SH-SY5Y (cell line): ENCODE data around the gene SLC2A4.

Source experiments
- GATA2 ChIP-seq: IDR thresholded peaks from 2 replicates; pipeline ENCODE4 v1.6.1; 2011; ENCODE audit warnings: mild to moderate bottlenecking, low read depth, low read length
- GATA3 ChIP-seq: IDR thresholded peaks from 2 replicates; pipeline ENCODE4 v1.6.1; 2011; ENCODE audit warnings: low read depth, mild to moderate bottlenecking, low read length, moderate library complexity

- TF ChIP-seq GATA2: no peak
- TF ChIP-seq GATA3: no peak
Observed at GRCh38 chr17:7311110-7311705, 29.7 kb downstream of the SLC2A4 start.
